Measurements from ENCODE around the gene LGALS13. TPM values are rescaled to one million over a fixed set of nuclear protein-coding genes. Genes with fewer than 3 reads are reported as not detected.
A peak's percentile ranks its signal among the peaks of the same experiment; 100 is the strongest.

The LGALS13 gene
- total RNA-seq, 1 experiment from 2014 or later = not detected

- TF ChIP-seq POLR2AphosphoS5 (IDR thresholded peaks at IDR 0.05; ENCODE audit: low read depth, low read length) (no peak), CTCF (IDR thresholded peaks at IDR 0.05 in 2 of 3, conservative IDR thresholded peaks at IDR 0.05 in 1 of 3; ENCODE audit: borderline replicate concordance in 1 of 3, insufficient read depth in 1 of 3, low read depth in 2 of 3, low read length in 2 of 3) (no peak), YY1 (IDR thresholded peaks at IDR 0.05; ENCODE audit: extremely low read depth, insufficient replicate concordance, low read depth, low read length) (no peak), ZFX (IDR thresholded peaks at IDR 0.05) (no peak), JUND (IDR thresholded peaks at IDR 0.05) (no peak)
Measured at GRCh38 chr19:39588066-39588465, 14.3 kb upstream of the LGALS13 start (continued).

- Histone ChIP-seq H3K27ac (ENCODE audit: low read depth, low read length) (no peak overlapping the region), H3K27me3 (ENCODE audit: insufficient read depth, low read length) (peaks cover 39% of the 10 kb centered on the region)
- intact Hi-C loops (cut with micrococcal nuclease) = no loop called here
Measured at GRCh38 chr19:39590265-39590664, 12.1 kb upstream of the LGALS13 start.

More at GRCh38 chr19:39590265-39590664, 12.1 kb upstream of the LGALS13 start:
- no peaks in the 10 kb centered on the region for H4K20me1 ChIP-seq (ENCODE audit: insufficient read depth)
- H3K4me3 ChIP-seq (replicated peaks in 1 of 2; ENCODE audit: low read depth in 1 of 2, low read length in 2 of 2) = no peak overlapping the region
- POLR2A ChIA-PET = no interaction called here
- CTCF ChIA-PET = no interaction called here
- H3K36me3 ChIP-seq (ENCODE audit: control insufficient read depth in 1 of 2, insufficient read depth in 2 of 2, low read length in 2 of 2) = no peaks in the 10 kb centered on the region; a peak in 1 of 4 replicates
- no TSS peak for BruUV-seq (replicated peaks)
- H3K4me2 ChIP-seq (ENCODE audit: low read length) = no peak overlapping the region
- H3K9me2 ChIP-seq (ENCODE audit: insufficient read depth) = no peaks in the 10 kb centered on the region
- ATAC-seq (no peak), DNase-seq (ENCODE audit: low read depth, low spot score) (no peak)
- no peaks in the 10 kb centered on the region for H3K79me2 ChIP-seq (ENCODE audit: insufficient read depth, low read length)
- no peak overlapping the region for H2AFZ ChIP-seq (ENCODE audit: low read depth, low read length, poor library complexity, severe bottlenecking)
- RAD21 ChIA-PET (ENCODE audit: low non-redundant PET in 1 of 2, low total read pairs in 2 of 2, uncharacterized antibody in 2 of 2, unreplicated experiment in 2 of 2) = no interaction called here
- no peaks in the 10 kb centered on the region for H3K4me1 ChIP-seq (ENCODE audit: control insufficient read depth in 1 of 2, insufficient read depth in 2 of 2, low read length in 2 of 2)
- TF ChIP-seq MAX (IDR thresholded peaks at IDR 0.05) (no peak), REST (IDR thresholded peaks at IDR 0.05; ENCODE audit: low read depth) (peak; percentile 68)
- no peaks in the 10 kb centered on the region for H3K9me3 ChIP-seq (ENCODE audit: control insufficient read depth in 1 of 2, insufficient read depth in 1 of 2, low read depth in 1 of 2, low read length in 2 of 2)
- H3K9ac ChIP-seq (ENCODE audit: low read length) = no peak overlapping the region
